Measurements from ENCODE around the gene SKP1. TPM values are rescaled to one million over a fixed set of nuclear protein-coding genes. Genes with fewer than 3 reads are reported as not detected.

The SKP1 gene
- total and polyA plus RNA-seq, 12 donors = 65.2 to 675 (median 483) TPM

Small RNA genes within 50 kb of the gene (microRNA-seq; reads per million reads assigned to microRNA genes)
- 0 reads per million in 2 donors for gene MIR3661

Other genes with a start within 250 kb of the SKP1 start
- gene C5orf15, start 208.3 kb downstream of the SKP1 start, total RNA-seq = 10 to 100 TPM; 31.0 to 55.3 (median 34.2) TPM
- 10 to 100 TPM; 22.2 to 28.7 TPM for gene C5orf15, start 208.3 kb downstream of the SKP1 start, polyA plus RNA-seq
- 100 to 1,000 TPM; 440 to 609 (median 535) TPM for gene VDAC1, start 172.0 kb downstream of the SKP1 start, total RNA-seq
- 100 to 1,000 TPM; 229 to 359 TPM for gene VDAC1, start 172.0 kb downstream of the SKP1 start, polyA plus RNA-seq
- 1 to 10 TPM in 9 of 10 donors, under 1 TPM in 1; 0.42 to 5.9 (median 2.0) TPM for gene TCF7, start 62.3 kb downstream of the SKP1 start, total RNA-seq
- 1 to 10 TPM; 1.0 TPM for gene TCF7, start 62.3 kb downstream of the SKP1 start, polyA plus RNA-seq
- gene PPP2CA, start 49.1 kb upstream of the SKP1 start, total RNA-seq = 100 to 1,000 TPM; 136 to 249 (median 184) TPM
- gene PPP2CA, start 49.1 kb upstream of the SKP1 start, polyA plus RNA-seq = 100 to 1,000 TPM in 1 of 2 donors, 10 to 100 TPM in 1; 47.1 to 100 TPM
- 1 to 10 TPM; 2.4 to 7.1 (median 5.0) TPM for gene CDKL3, start 190.2 kb upstream of the SKP1 start, total RNA-seq
- gene CDKL3, start 190.2 kb upstream of the SKP1 start, polyA plus RNA-seq = 1 to 10 TPM; 4.1 to 6.1 TPM
- 100 to 1,000 TPM; 195 to 260 (median 227) TPM for gene UBE2B, start 194.6 kb upstream of the SKP1 start, total RNA-seq
- gene UBE2B, start 194.6 kb upstream of the SKP1 start, polyA plus RNA-seq = 100 to 1,000 TPM in 1 of 2 donors, 10 to 100 TPM in 1; 98.9 to 181 TPM
- gene CDKN2AIPNL, start 234.9 kb upstream of the SKP1 start, total RNA-seq = 10 to 100 TPM; 29.1 to 39.8 (median 37.3) TPM
- gene CDKN2AIPNL, start 234.9 kb upstream of the SKP1 start, polyA plus RNA-seq = 10 to 100 TPM; 33.7 to 87.6 TPM